KG1 (cell line): Measurements from ENCODE around the gene NARS2.
"Not testable (repeated sequence)": the region's sequence is repeated elsewhere in the genome, so short reads cannot be mapped to it uniquely, and the experiment has no call there.

Experiments used
- DNase-seq: peaks from one replicate; lab custom pipeline; 2025; lab: John Stamatoyannopoulos, UW

NARS2 gene, protein sequence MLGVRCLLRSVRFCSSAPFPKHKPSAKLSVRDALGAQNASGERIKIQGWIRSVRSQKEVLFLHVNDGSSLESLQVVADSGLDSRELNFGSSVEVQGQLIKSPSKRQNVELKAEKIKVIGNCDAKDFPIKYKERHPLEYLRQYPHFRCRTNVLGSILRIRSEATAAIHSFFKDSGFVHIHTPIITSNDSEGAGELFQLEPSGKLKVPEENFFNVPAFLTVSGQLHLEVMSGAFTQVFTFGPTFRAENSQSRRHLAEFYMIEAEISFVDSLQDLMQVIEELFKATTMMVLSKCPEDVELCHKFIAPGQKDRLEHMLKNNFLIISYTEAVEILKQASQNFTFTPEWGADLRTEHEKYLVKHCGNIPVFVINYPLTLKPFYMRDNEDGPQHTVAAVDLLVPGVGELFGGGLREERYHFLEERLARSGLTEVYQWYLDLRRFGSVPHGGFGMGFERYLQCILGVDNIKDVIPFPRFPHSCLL

GRCh38 chr11:78574386-78575381 lies at the start of gene NARS2:
TSS of gene NARS2 (minus strand) at chr11:78574864. CDS start at chr11:78574488, 376 bp downstream.
- peak; percentile 99 for DNase-seq

DNA sequence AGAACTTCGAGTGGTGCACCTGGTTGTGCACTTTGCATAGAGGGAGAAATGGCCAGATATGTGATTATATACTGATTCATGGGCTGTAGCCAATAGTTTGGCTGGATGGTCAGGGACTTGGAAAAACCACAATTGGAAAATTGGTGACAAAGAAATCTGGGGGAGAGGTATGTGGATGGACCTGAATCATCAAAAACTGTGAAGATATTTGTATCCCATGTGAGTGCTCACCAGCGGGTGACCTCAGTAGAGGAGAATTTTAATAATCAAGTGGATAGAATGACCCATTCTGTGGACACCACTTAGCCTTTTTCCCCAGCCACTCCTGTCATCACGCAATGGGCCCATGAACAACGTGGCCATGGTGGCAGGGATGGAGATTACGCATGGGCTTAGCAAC lies 48.0 kb upstream of the NARS2 start:
- DNase-seq = no peak

DNA sequence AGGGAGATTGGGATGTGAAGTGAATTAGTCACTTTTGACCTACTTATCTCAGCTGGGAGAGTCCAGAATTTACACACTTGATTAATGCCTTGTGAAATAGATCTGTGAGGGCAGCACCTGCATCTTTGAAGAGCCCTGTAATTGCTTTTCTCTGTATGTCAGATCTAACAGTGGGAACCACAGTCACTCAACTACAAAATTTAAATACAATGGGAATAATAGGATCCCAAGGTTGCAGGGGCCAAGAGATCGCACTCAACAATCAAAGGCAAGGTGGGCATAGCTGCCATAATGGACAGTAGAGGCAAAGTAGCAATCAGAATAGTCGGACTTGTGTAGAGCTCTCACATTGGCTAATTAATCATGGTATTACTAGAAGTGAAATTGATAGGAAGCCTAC lies 45.5 kb upstream of the NARS2 start:
- no peak for DNase-seq

DNA sequence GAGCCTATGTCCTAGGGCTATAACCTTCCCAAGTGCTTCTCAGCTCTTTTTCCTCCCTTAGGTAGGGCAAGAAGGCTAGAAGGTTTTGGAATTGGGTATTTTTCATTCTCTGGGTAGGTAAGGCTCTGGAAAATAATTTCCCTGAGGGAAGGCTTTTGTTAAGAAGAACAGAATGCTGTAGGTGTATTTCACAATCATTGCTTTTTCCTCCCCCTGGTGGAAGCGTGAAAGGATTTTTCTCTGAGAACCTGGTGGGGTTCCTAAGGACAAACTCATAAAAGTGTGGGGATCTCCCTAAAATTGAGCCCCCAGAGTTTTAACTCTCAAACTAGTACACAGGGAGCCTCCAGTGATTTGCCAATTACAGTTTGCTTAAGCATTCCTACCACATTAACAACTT lies 41.1 kb upstream of the NARS2 start:
- DNase-seq = no peak

DNA sequence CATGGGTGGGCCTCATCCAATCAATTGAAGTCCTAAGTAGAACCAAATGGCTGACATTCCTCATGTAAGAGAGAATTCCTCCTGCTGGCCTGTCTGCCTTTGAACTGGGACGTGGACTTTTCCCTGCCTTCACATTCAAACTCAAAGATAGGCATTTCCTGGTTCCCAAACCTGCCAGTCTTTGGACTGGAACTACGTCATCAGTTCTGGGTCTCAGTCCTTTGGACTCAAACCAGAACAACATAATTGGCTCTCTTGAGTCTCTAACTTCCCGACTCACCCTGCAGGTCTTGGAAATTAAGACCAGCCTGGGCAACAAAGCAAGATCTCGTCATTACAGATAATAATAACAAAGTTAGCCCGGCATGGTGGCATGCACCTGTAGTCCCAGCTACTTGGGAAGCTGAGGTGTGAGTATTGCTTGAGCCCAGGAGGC lies 38.7 kb upstream of the NARS2 start:
- DNase-seq = no peak

- no peak for DNase-seq
Measured at GRCh38 chr11:78612721-78613377, 38.2 kb upstream of the NARS2 start.

- DNase-seq = not testable (repeated sequence)
Measured at GRCh38 chr11:78609321-78609720, 34.7 kb upstream of the NARS2 start.

DNA sequence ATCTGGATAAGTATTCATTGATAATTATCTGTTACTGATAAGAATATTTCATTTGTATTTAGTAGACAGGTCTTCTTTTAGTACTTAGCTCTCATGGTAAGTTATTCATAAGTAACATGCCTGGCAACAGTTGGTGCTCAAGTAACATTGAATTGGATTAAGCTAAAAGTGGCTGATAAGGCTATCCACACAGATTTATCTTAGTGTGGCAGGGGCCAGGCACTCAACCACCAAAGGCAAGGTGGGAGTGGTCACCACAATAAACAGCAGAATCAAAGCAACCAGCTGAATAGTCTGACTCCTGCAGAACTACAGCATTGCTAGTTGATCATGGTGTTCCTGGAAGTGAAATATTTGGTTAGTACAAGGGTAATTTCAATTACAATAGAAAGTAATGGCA lies 33.0 kb upstream of the NARS2 start:
- DNase-seq = no peak

DNA sequence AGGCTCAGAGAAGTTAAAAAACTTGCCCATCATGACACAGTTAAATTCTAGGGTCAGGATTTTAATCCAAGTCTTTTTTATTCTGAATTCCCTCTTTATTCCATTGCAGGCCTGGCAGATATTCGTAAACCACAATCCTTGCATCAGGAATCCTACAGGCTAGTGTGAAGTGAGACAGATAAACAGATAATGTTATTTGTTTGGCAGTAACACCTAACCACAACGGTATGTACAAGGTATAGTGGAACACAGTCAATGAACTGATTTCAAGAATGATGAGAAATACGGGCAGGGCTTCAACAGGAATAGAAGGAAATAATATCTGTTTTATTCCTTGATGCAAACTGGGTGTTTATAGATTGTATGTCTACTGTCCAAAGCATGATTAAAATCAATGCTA lies 32.0 kb upstream of the NARS2 start:
- DNase-seq = no peak

DNA sequence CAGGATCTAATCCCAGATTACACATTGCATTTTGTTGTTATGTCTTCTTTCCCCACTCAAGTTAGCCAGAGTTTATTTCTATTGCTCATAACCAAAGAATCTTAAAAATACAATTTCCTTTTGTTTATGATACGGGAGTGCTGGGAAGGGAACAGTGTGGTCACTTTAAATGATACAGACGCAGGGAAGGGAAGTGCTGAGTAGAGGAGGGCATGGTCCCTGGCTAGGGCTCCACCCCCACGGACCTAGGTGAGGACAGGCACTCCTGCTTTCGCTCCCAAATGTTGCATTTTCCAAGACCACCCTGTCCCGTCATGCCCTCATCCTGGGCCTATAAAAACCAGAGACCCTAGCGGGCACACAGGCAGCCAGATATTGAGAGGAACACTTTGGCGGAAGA lies 30.6 kb upstream of the NARS2 start:
- no peak for DNase-seq

DNA sequence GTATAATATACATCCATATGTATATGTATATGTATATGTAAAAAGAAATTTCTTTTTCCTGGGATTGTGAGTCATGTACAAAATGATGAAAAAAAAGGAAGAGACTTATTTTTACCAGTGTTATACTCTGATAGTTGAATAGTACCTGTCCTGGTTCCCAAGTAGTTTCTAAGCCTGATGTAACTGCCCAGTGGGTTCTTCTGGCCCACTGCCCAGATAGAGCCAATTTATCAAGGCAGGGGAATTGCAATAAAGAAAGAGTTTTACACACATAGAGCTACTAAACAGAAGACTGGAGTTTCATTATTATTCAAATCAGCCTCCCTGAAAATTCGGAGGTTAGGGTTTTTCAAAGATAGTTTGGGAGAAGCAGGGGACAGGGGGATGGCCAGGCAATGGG lies 29.1 kb upstream of the NARS2 start:
- DNase-seq = no peak

DNA sequence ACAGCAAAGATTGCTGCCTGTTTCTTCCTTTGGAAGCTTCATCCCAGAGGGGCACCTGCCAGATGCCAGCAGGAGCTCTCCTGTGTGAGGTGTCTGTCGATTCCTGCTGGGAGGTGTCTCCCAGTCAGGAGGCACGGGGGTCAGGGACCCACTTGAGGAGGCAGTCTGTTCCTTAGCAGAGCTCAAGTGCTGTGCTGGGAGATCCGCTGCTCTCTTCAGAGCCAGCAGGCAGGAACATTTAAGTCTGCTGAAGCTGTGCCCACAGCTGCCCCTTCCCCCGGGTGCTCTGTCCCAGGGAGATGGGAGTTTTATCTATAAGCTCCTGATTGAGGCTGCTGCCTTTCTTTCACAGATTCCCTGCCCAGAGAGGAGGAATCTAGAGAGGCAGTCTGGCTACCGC lies 28.1 kb upstream of the NARS2 start:
- DNase-seq = not testable (repeated sequence)

DNA sequence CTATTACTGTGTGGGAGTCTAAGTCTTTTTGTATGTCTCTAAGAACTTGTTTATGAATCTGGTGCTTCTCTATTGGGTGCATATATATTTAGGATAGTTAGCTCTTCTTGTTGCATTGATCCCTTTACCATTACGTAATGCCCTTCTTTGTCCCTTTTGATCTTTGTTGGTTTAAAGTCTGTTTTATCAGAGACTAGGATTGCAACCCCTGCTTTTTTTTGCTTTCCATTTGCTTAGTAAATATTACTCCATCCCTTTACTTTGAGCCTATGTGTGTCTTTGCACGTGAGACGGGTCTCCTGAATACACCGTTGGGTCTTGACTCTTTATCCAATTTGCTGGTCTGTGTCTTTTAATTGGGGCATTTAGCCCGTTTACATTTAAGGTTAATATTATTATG lies 26.4 kb upstream of the NARS2 start:
- DNase-seq = not testable (repeated sequence)

DNA sequence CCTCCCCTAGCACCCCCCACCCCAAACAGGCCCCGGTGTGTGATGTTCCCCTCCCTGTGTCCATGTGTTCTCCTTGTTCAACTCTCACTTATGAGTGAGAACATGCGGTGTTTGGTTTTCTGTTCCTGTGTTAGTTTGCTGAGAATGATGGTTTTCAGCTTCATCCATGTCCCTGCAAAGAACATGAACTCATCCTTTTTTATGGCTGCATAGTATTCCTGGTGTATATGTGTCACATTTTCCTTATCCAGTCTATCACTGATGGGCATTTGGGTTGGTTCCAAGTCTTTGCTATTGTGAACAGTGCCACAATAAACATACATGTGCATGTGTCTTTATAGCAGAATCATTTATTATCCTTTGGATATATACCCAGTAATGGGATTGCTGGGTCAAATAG lies 22.9 kb upstream of the NARS2 start:
- DNase-seq = not testable (repeated sequence)

DNA sequence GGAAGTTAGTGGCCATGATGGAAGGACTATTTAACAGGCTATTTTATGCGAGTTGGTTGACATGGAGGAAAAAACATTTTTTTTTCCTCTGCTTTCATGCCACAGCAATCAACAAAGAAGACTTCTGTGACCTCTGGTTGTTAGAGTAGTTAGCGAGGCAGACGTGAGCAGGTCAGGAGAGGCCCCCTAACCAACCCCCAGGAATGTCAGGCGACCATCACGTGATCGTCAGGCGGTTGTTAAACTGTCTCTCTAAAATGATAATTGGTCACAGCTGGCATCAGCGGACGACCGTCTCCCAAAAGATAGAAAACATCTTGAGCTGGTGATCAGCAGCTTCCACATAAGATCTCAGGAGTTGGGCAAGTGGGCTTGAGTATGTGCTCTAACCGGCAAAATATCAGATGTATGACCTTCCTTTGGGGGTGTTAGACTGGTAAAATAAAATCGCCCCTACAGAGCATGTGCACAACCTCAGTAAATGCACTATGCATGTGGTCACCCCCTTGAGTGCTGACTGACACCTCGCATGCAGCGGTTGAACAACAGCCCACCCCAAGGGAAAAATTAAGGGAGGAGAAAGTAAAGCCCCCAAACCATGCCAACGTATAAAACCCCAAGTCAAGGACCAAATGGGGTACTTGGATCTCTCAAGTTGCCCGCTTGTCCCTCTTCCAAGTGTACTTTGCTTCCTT lies 20.9 kb upstream of the NARS2 start:
- no peak for DNase-seq

- DNase-seq = no peak
Measured at GRCh38 chr11:78594814-78595213, 20.1 kb upstream of the NARS2 start.

GRCh38 chr11:78588517-78588916 lies 13.9 kb upstream of the NARS2 start:
- no peak for DNase-seq

GRCh38 chr11:78587446-78587845 lies 12.8 kb upstream of the NARS2 start:
- DNase-seq = no peak

DNA sequence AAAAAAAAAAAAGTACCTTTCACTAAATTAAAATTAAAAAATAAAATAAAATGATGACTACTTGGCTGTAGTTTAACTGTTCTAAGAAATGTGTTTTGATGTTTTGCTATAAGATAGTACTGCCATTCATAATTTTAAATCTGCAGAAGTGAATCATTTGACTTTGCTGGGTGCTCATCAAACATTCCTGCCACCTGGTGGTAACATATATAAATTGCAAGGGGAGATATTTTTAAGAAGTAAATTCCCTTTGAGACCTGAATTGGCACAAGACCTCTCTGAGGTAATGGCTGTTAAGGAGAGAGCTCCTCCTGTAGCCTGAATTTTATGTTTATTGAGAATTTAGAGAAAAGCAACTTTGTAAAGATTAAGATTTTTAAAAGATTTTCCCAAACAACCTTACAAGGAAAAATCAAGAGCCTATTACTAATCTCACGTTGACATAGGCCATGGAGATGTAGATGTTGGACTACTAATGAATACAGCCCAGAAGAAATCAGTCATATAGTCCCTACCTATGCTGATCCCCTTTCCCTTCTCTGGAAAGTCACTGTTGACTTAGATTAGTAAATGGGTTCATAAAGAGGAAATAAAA lies 11.9 kb upstream of the NARS2 start:
- peak; percentile 7 for DNase-seq

- DNase-seq = no peak
Measured at GRCh38 chr11:78583889-78584288, 9.2 kb upstream of the NARS2 start.

DNA sequence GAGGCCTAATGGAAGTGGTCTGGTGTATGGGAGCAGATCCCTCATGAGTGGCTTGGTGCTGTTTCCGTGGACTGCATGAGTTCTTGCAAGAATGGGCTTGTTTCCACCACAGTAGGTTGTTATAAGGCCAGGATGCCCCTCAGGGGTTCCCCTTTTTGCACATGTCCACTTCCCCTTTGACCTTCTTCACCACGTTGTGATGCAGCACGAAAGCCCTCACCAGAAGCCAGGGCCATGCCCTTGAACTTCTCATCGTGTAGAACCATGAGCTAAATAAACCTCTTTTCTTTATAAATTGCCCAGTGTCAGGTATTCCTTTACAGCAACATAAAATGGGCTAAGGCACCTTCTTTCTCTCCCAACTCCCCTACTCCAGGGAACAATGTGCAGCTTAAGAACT lies 2.8 kb upstream of the NARS2 start:
- no peak for DNase-seq
